NCI-H2227 (cell line): ENCODE results near the gene H6PD.
A peak's percentile ranks its signal among the peaks of the same experiment; 100 is the strongest.

Experiments used
- DNase-seq: peaks from one replicate; lab custom pipeline; 2025; ENCODE audit not compliant: unreplicated experiment; lab: John Stamatoyannopoulos, UW

The H6PD gene

GRCh38 chr1:9234223-9235095 is at the start of gene H6PD:
TSS of gene H6PD (plus strand) at chr1:9234774. CDS start at chr1:9244935, 10,161 bp downstream.
- DNase-seq: peak; percentile 86

GRCh38 chr1:9186082-9186859 is 48.3 kb upstream of the H6PD start:
- no peak for DNase-seq

DNA sequence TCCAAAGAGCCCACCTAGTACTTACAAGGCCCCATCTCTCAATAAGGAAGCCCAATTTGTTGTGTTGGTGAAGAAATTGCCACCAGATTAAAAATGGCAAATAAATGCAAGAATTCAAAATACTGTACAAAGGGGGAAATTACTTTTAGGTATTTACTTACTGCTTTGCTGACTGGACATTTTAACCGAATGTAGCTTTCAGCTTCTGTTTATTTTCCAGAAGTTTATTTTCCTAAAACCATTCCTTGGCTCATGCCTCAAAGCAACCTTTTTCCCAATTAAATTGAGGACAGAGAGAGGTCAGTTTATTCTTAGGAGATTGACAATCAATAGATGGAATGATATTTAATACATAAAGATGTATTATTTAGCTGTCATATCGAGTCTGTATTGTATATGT is 47.6 kb upstream of the H6PD start:
- DNase-seq: no peak

DNA sequence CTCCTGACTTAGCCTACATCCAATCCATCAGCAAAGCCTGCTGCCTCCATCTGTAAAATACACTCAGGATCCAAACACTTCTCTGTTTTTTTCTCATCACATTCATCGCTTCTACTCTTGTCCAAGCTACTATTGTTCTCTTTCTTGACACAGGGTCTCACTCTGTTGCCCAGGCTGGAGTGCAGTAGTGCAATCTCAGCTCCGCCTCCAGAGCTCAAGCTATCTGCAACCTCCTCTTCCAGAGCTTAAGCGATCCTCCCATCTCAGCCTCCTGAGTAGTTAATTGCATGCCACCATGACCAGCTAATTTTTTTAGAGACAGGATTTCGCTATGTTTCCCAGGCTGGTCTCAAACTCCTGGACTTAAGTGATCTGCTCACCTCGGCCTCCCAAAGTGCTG is 44.3 kb upstream of the H6PD start:
- no peak for DNase-seq

- no peak for DNase-seq
Measured at GRCh38 chr1:9191231-9191630, 43.3 kb upstream of the H6PD start.

GRCh38 chr1:9192578-9193232 is 41.9 kb upstream of the H6PD start:
- DNase-seq: no peak

GRCh38 chr1:9193233-9193625 is 41.3 kb upstream of the H6PD start:
- DNase-seq: no peak

DNA sequence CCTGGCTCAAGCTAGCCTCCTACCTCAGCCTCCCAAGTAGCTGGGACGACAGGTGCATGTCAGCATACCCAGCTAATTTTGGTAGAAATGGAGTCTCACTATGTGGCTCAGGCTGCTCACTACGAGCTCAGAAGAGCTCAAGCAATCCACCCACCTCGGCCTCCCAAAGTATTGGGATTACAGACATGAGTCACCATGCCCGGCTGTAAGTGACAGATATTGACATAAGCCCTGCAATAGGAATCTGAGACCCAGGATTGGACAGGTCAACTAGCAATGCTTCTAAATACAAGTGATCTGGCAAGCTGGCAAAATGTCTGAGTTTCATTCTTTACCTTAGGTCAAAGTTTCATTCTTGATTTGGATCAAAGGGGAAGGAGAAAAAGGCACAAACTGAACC is 40.5 kb upstream of the H6PD start:
- no peak for DNase-seq

GRCh38 chr1:9195651-9196050 is 38.9 kb upstream of the H6PD start:
- no peak for DNase-seq

GRCh38 chr1:9196129-9197040 is 38.2 kb upstream of the H6PD start:
- peak; percentile 81 for DNase-seq

GRCh38 chr1:9197186-9198099 is 37.1 kb upstream of the H6PD start:
- no peak for DNase-seq

GRCh38 chr1:9198538-9199361 is 35.8 kb upstream of the H6PD start:
- peak; percentile 80 for DNase-seq

DNA sequence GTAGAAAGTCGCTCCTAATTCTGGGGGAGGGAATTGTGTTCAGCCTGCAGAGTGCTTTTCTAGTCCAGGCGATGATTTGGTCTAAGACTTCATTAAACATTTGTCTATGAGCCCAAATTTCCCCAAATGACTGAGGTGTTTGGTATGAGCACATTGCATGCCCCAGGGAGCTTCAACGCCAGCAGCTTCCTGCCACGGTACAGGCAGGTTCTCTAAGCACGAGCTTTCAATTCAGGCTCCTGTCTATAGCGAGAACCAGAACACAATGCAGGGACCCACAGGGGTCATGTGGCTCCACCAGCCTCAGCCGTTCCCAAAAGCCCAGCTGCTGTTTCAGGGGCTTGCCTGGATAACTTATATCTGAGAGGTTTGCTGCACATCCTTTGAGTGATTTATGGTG is 34.1 kb upstream of the H6PD start:
- no peak for DNase-seq

DNA sequence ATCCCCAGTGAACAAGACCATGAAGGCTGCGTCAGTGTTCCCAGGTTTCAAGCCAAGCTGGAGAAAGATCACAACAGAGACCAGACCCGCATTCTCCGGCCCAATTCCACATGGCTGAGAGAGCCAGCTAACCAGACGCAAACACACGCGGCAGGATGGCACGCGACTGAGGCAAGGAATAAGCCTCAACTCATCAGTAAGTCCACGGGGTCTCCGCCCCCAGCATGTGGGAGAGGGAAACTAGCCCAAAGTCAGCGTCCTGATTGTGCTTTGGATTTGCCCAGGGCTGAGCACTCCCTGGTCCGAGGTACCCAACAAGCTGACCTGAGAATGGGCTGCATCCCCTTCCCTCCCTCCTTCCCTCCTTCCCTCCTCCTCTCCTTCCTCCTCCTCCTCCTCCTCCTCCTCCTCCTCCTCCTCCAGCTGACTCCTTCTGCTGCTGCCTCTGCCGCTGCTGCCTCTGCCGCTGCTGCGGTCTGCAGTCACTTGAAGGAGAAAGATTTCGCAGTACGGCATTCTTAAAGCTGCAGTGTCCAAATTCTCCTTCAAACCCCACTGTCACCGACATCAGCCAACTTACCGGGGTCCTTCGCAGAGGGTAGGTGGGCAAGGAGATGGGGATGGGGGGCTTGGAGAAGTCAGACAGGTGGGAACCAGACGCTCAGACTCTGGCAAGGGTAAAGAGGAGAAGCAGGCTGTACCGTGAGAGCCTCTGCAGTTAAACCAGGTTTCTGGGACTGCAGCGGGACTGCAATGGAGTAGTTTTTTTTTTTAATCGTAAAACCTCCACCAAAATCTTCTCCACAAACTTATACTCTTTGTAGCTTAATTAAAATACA is 33.0 kb upstream of the H6PD start:
- DNase-seq: peak; percentile 13

DNA sequence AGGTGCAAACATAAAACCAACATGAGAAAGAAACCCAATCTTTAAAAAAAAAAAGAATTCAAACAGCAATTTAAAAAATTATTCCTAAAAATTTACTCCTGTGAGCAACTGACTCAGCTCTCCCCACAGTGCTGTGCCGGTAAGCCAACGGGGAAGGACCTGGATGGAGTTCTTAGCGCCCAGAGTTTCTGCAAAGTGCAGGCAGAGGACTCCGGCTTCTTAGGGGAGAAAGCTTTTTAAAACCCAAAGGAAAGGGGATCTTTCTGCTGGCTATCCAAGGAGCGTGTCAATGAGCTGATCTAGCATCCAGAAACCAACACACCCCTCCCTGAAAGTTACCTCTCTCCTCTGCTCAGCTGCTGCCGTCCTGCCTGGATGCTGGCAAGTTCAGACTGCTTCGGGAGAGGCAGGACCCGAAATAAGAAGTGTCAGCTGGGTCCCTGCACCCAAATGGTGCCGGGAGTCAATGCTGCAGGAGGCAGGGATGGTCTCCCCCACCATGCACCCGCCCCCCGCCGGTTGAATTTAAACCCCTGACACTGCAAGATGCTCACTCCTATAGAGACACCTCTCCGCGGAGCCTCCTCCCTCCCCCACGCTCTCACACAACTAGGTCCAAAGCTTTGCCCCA is 32.2 kb upstream of the H6PD start:
- DNase-seq: no peak

DNA sequence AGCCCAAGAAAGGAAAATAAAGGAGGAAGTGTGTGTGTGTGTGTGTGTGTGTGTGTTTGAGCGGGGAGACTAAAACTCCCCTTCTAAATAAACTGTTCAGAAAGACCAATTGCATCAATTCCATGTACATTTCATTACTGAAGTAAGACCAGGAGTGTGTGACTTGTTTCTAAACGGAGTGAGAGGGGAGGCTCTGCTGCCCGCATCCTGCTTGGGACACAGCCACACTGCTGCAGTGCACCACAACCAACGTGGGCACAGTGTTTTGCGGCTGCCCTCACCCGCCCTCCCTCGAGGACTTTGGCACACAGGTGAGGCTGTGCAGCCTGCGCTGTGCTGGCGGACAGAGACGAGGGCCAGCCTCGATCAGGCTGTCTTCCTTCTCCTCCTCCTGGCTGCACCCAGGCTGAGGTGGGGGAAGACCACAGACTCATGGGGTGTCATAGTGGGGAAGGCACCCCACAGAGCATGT is 31.0 kb upstream of the H6PD start:
- DNase-seq: no peak

GRCh38 chr1:9204156-9204720 is 30.3 kb upstream of the H6PD start:
- DNase-seq: no peak
